ENCODE data around the gene THSD1.
"Not testable (repeated sequence)": the region's sequence is repeated elsewhere in the genome, so short reads cannot be mapped to it uniquely, and the experiment has no call there.

Gene THSD1

DNA sequence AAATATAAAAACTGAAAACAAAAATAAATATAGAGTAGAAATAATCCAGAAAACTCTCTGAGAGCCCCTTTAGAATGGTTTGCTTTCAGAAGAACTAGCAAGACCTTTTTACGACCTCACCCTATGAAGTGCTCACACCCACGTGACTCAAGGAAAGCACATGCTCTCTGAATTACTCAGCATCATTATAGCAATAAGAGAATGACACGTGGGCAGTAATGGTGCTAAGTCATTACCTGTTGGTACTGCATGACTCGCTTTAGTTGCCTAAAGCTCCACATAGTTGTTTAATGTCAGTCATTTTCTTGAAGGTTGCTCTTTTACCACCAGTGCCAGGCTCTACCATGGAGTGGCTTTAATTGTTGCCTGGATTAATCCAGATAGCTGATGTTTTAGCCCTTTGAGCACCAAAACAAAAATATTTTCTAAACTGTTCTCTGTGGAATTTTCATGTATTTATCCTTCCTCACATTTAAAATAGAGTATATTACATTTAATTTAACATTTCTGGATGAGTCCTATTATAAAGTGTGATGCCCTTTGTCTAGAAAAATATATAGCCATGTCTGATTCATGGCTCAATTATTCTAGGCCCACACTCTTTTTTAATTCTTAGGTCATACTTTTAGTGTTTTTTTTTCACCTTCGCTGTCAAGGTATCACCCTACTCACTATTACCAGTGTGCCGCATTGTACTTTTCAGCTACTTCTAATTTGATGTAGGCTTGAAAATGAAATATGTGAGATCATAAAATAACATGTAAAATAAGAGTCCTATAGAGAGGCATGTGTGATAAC is 56.8 kb downstream of the THSD1 start:
- DNase-seq = no peak

DNA sequence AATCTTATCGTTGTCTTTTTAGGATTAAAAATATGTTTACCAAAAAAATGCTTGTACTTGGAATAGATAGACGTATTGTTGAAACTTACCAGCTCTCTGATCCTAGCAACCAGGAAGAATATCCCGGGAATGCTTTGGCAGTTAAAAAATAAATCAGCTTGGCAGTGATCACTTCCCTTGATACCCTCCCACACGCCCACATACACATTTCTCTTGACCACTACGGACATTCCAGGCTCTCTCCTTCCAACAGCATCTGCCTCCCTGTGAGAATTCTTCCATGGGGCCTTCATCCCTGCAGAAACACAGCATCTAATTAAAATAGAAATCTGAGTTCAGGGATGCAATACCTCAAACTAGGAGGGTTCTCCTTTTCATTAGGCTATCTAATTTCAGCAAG is 57.9 kb downstream of the THSD1 start:
- DNase-seq = no peak

GRCh38 chr13:52345631-52346251 is 60.2 kb downstream of the THSD1 start:
- DNase-seq = no peak

GRCh38 chr13:52345048-52345447 is 60.9 kb downstream of the THSD1 start:
- no peak for DNase-seq

GRCh38 chr13:52344108-52344507 is 61.9 kb downstream of the THSD1 start:
- no peak for DNase-seq

- DNase-seq = not testable (repeated sequence)
Measured at GRCh38 chr13:52342203-52342602, 63.8 kb downstream of the THSD1 start.

DNA sequence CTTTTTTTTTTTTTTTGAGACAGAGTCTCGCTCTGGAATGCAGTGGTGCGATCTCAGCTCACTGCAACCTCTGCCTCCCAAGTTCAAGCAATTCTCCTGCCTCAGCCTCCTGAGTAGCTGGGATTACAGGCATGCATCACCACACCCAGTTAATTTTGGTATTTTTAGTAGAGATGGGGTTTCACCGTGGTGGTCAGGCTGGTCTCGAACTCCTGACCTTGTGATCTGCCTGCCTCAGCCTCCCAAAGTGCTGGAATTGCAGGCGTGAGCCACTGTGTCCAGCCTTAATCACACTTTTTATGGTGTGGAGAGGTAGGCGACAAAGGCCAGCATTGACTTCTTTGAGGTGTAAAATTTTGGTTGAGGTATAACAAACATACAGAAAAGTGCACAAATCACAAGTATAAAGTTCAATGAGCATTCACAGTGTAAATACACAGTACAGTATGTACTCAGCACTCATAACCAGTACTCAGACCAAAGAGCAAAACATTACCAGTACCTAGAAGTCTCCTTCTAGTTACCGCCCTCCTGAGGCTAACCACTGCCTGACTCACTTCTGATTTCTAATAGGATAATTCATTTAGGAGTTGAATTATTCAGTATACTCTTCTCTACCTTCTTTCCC is 68.0 kb downstream of the THSD1 start:
- DNase-seq = not testable (repeated sequence)

- DNase-seq = not testable (repeated sequence)
Measured at GRCh38 chr13:52334107-52334506, 71.9 kb downstream of the THSD1 start.

GRCh38 chr13:52331844-52332243 is 74.1 kb downstream of the THSD1 start:
- not testable (repeated sequence) for DNase-seq
